Measurements from ENCODE around the gene GNB1L. TPM values are rescaled to one million over a fixed set of nuclear protein-coding genes. Genes with fewer than 3 reads are reported as not detected.
A peak's percentile ranks its signal among the peaks of the same experiment; 100 is the strongest.
"Not testable (repeated sequence)": the region's sequence is repeated elsewhere in the genome, so short reads cannot be mapped to it uniquely, and the experiment has no call there.

The GNB1L gene
- total RNA-seq, 2 experiments from 2014 or later: 3.0 to 6.5 TPM

- Histone ChIP-seq H3K36me3 (ENCODE audit: insufficient read depth, low read length) (no peaks in the 10 kb centered on the region), H3K9me3 (ENCODE audit: control insufficient read depth in 1 of 2, insufficient read depth in 1 of 2, low read length in 2 of 2) (no peaks in the 10 kb centered on the region), H3K4me1 (ENCODE audit: insufficient read depth, low read length) (peaks cover 5% of the 10 kb centered on the region), H3K27me3 (ENCODE audit: control insufficient read depth in 1 of 2, insufficient read depth in 2 of 2, low read length in 2 of 2) (no peaks in the 10 kb centered on the region), H3K4me3 (ENCODE audit: low read length) (no peak overlapping the region), H3K27ac (ENCODE audit: low read depth in 1 of 2, low read length in 2 of 2) (no peak overlapping the region)
- H3K9me3 Mint-ChIP-seq: no peaks in the 10 kb centered on the region
- intact Hi-C loops (cut with DNase I, micrococcal nuclease): no loop called here
- H3K36me3 Mint-ChIP-seq (ENCODE audit: low read depth): no peaks in the 10 kb centered on the region
- no peak overlapping the region for H3K4me3 Mint-ChIP-seq
- no peaks in the 10 kb centered on the region for H3K27me3 Mint-ChIP-seq
- ATAC-seq (ENCODE audit: poor library complexity) (no peak), DNase-seq (peak in 1 of 14 experiments; percentile 24)
- CTCF ChIA-PET: no interaction called here
- peaks cover 23% of the 10 kb centered on the region for H3K4me1 Mint-ChIP-seq (ENCODE audit: low read depth)
- no peak for TF ChIP-seq CTCF (IDR thresholded peaks at IDR 0.05)
- peak overlapping the region; percentile 24 for H3K27ac Mint-ChIP-seq
- POLR2A ChIA-PET: interaction anchor here (0.6 to 0.7 kb wide), 2 partner anchors 81 to 649 kb away, joined by 3 read pairs; no protein-coding TSS in a partner anchor
Observed at GRCh38 chr22:19832476-19833108, 22.1 kb downstream of the GNB1L start.

- H3K36me3 Mint-ChIP-seq (ENCODE audit: low read depth); intact Hi-C loops (cut with DNase I, micrococcal nuclease); H3K27ac ChIP-seq (ENCODE audit: low read depth in 1 of 2, low read length in 2 of 2); H3K4me1 ChIP-seq (ENCODE audit: insufficient read depth, low read length); H3K27ac Mint-ChIP-seq; H3K4me3 Mint-ChIP-seq; H3K36me3 ChIP-seq (ENCODE audit: insufficient read depth, low read length); H3K9me3 ChIP-seq (ENCODE audit: control insufficient read depth in 1 of 2, insufficient read depth in 1 of 2, low read length in 2 of 2); DNase-seq; H3K9me3 Mint-ChIP-seq; H3K27me3 Mint-ChIP-seq; H3K27me3 ChIP-seq (ENCODE audit: control insufficient read depth in 1 of 2, insufficient read depth in 2 of 2, low read length in 2 of 2); CTCF ChIA-PET; ATAC-seq (ENCODE audit: poor library complexity); H3K4me3 ChIP-seq (ENCODE audit: low read length); POLR2A ChIA-PET: not testable (repeated sequence)
- H3K4me1 Mint-ChIP-seq (ENCODE audit: low read depth): peaks cover 22% of the 10 kb centered on the region
Observed at GRCh38 chr22:19831979-19832378, 22.7 kb downstream of the GNB1L start.

- no peak for DNase-seq
- POLR2A ChIA-PET: no interaction called here
- no peak overlapping the region for H3K27ac Mint-ChIP-seq
- H3K27me3 ChIP-seq (ENCODE audit: control insufficient read depth in 1 of 2, insufficient read depth in 2 of 2, low read length in 2 of 2): no peaks in the 10 kb centered on the region
- H3K36me3 Mint-ChIP-seq (ENCODE audit: low read depth): no peaks in the 10 kb centered on the region
- H3K4me1 Mint-ChIP-seq (ENCODE audit: low read depth): peaks cover 14% of the 10 kb centered on the region
- no peaks in the 10 kb centered on the region for H3K36me3 ChIP-seq (ENCODE audit: insufficient read depth, low read length)
- no peak for TF ChIP-seq CTCF (IDR thresholded peaks at IDR 0.05)
- no peak overlapping the region for H3K27ac ChIP-seq (ENCODE audit: low read depth in 1 of 2, low read length in 2 of 2)
- H3K4me1 ChIP-seq (ENCODE audit: insufficient read depth, low read length): peaks cover 5% of the 10 kb centered on the region
- H3K9me3 ChIP-seq (ENCODE audit: control insufficient read depth in 1 of 2, insufficient read depth in 1 of 2, low read length in 2 of 2): no peaks in the 10 kb centered on the region
- H3K27me3 Mint-ChIP-seq: no peaks in the 10 kb centered on the region
- H3K9me3 Mint-ChIP-seq: no peaks in the 10 kb centered on the region
- CTCF ChIA-PET: no interaction called here
- intact Hi-C loops (cut with DNase I, micrococcal nuclease): no loop called here
- H3K4me3 ChIP-seq (ENCODE audit: low read length): no peak overlapping the region
- no peak for ATAC-seq (ENCODE audit: poor library complexity)
- H3K4me3 Mint-ChIP-seq: no peak overlapping the region
Observed at GRCh38 chr22:19831016-19831415, 23.7 kb downstream of the GNB1L start.

GRCh38 chr22:19828035-19828401, 26.7 kb downstream of the GNB1L start:
- no peak overlapping the region for H3K27ac ChIP-seq (ENCODE audit: low read depth in 1 of 2, low read length in 2 of 2)
- intact Hi-C loops (cut with DNase I, micrococcal nuclease): no loop called here

More at GRCh38 chr22:19828035-19828401, 26.7 kb downstream of the GNB1L start:
- no peak overlapping the region for H3K4me3 ChIP-seq (ENCODE audit: low read length)
- H3K36me3 Mint-ChIP-seq (ENCODE audit: low read depth): no peaks in the 10 kb centered on the region
- peaks cover 8% of the 10 kb centered on the region for H3K4me1 Mint-ChIP-seq (ENCODE audit: low read depth)
- no peaks in the 10 kb centered on the region for H3K9me3 ChIP-seq (ENCODE audit: control insufficient read depth in 1 of 2, insufficient read depth in 1 of 2, low read length in 2 of 2)
- DNase-seq (no peak), ATAC-seq (ENCODE audit: poor library complexity) (no peak)
- peaks cover 5% of the 10 kb centered on the region for H3K4me1 ChIP-seq (ENCODE audit: insufficient read depth, low read length)
- H3K9me3 Mint-ChIP-seq: no peaks in the 10 kb centered on the region
- no peaks in the 10 kb centered on the region for H3K27me3 Mint-ChIP-seq
- TF ChIP-seq CTCF (IDR thresholded peaks at IDR 0.05): no peak
- no peak overlapping the region for H3K27ac Mint-ChIP-seq
- CTCF ChIA-PET: no interaction called here
- H3K27me3 ChIP-seq (ENCODE audit: control insufficient read depth in 1 of 2, insufficient read depth in 2 of 2, low read length in 2 of 2): no peaks in the 10 kb centered on the region
- no peak overlapping the region for H3K4me3 Mint-ChIP-seq
- H3K36me3 ChIP-seq (ENCODE audit: insufficient read depth, low read length): no peaks in the 10 kb centered on the region
- POLR2A ChIA-PET: no interaction called here
